K562 (cell line): ENCODE measurements around the gene RELCH. TPM values are rescaled to one million over a fixed set of nuclear protein-coding genes. Genes with fewer than 3 reads are reported as not detected.

Experiments
- AFF4 ChIP-seq: sonication (generic); formaldehyde crosslinking; IDR thresholded peaks from 2 replicates; pipeline ENCODE4 v1.8.0; 2023; ENCODE audit warnings: mild to moderate bottlenecking, missing genetic modification reagents
- ARID3A ChIP-seq: IDR thresholded peaks from 2 replicates; pipeline ENCODE4 v1.6.1; 2012; ENCODE audit warnings: low read depth, low read length, improper control_type of control experiment, borderline replicate concordance
- BRF1 ChIP-seq: IDR thresholded peaks from 3 replicates; pipeline ENCODE4 v1.6.1; 2011; ENCODE audit warnings: borderline replicate concordance, mild to moderate bottlenecking; ENCODE audit not compliant: insufficient read length; ENCODE audit errors: extremely low read depth
- E2F5 ChIP-seq: sonication (generic); formaldehyde crosslinking; IDR thresholded peaks from 2 replicates; pipeline ENCODE4 v1.8.0; 2022; ENCODE audit warnings: mild to moderate bottlenecking, missing genetic modification reagents
- ETS2 ChIP-seq: IDR thresholded peaks from 2 replicates; pipeline ENCODE4 v1.6.1; 2016; ENCODE audit warnings: borderline replicate concordance, missing genetic modification characterization, mild to moderate bottlenecking, moderate library complexity, missing compliant biosample characterization; ENCODE audit not compliant: poor library complexity, severe bottlenecking
- FOS ChIP-seq: IDR thresholded peaks from 3 replicates; pipeline ENCODE4 v1.6.1; 2011; ENCODE audit not compliant: insufficient read length; ENCODE audit errors: extremely low read depth
- HNRNPL ChIP-seq: fragments of 200-400 bp; formaldehyde crosslinking; IDR thresholded peaks from 2 replicates; pipeline ENCODE4 v1.6.1; 2017; ENCODE audit warnings: low read depth, mild to moderate bottlenecking, low read length
- MTA3 ChIP-seq: fragments of 450-650 bp; formaldehyde crosslinking; IDR thresholded peaks from 2 replicates; pipeline ENCODE4 v1.6.1; 2017; ENCODE audit warnings: mild to moderate bottlenecking, borderline replicate concordance
- SP2 ChIP-seq: IDR thresholded peaks from 2 replicates; pipeline ENCODE4 v1.6.1; 2011; ENCODE audit warnings: mild to moderate bottlenecking, low read depth, low read length, moderate library complexity; ENCODE audit not compliant: poor library complexity, severe bottlenecking; ENCODE audit errors: extremely low read depth
- TBL1XR1 ChIP-seq, 2 experiments: IDR thresholded peaks; 2 replicates each; pipeline ENCODE4 v1.6.1; 2012; ENCODE audit warnings: improper control_type of control experiment in 2 of 2, low read length in 2 of 2, mild to moderate bottlenecking in 1 of 2
- U2AF2 ChIP-seq: fragments of 200-400 bp; formaldehyde crosslinking; optimal IDR thresholded peaks from 2 replicates; pipeline ENCODE3; 2017; ENCODE audit warnings: low read depth, mild to moderate bottlenecking, low read length
- ZNF75A ChIP-seq: fragments of 450-650 bp; formaldehyde crosslinking; IDR thresholded peaks from 2 replicates; pipeline ENCODE4 v1.4.0; 2020; ENCODE audit warnings: mild to moderate bottlenecking
- polyA plus RNA-seq, 8 experiments: library from polyadenylated mRNA; depleted of rRNA in 4 of 8; stranded (reverse) in 5 of 8; unstranded in 3 of 8; fragments of >200 nt; fragmentation: Nextera tagmentation in 2 of 8; fragmentation: Illumina TruSeq in 1 of 8; extraction: Ambion mirVana in 2 of 8; extraction: Trizol in 1 of 8; gene quantifications; 2 replicates each; pipeline versions ENCODE4 v1.2.1 to v1.2.3, GENCODE V29; 2011 to 2014; ENCODE audit warnings: inconsistent platforms in 1 of 8, missing spikeins in 1 of 8
- total RNA-seq, 7 experiments: library from RNA; depleted of rRNA in 6 of 7; stranded (reverse); fragments of >200 nt in 6 of 7; fragmentation: Illumina TruSeq in 2 of 7; extraction: Trizol in 2 of 7; gene quantifications; 2 replicates each; pipeline versions ENCODE4 v1.2.1 to v1.2.3, GENCODE V29; 2011 to 2021; ENCODE audit warnings: low replicate concordance in 1 of 7
- TF ChIP-seq, protein P1 (sequence below): fragments of 450-650 bp; IDR thresholded peaks from 2 replicates; pipeline ENCODE4 v1.6.1; 2016; ENCODE audit warnings: borderline replicate concordance
- TF ChIP-seq, protein P2 (sequence below): sonication (generic); formaldehyde crosslinking; IDR thresholded peaks from 2 replicates; pipeline ENCODE4 v1.9.0; 2022; ENCODE audit warnings: mild to moderate bottlenecking, missing genetic modification reagents
- TF ChIP-seq, protein P3 (sequence below): sonication (generic); formaldehyde crosslinking; IDR thresholded peaks from 2 replicates; pipeline ENCODE4 v1.8.1; 2023; ENCODE audit warnings: mild to moderate bottlenecking, missing genetic modification reagents

Gene RELCH
- total and polyA plus RNA-seq, 9 of the 15 experiments (the other 6 are each of a cell fraction or from before 2014, with no cell fraction given) = 1.4 to 13.6 (median 7.6) TPM

GRCh38 chr18:62186774-62187542 is at the start of gene RELCH, which contains the start of gene PIGN (continued):
- TF ChIP-seq, protein P1, sequence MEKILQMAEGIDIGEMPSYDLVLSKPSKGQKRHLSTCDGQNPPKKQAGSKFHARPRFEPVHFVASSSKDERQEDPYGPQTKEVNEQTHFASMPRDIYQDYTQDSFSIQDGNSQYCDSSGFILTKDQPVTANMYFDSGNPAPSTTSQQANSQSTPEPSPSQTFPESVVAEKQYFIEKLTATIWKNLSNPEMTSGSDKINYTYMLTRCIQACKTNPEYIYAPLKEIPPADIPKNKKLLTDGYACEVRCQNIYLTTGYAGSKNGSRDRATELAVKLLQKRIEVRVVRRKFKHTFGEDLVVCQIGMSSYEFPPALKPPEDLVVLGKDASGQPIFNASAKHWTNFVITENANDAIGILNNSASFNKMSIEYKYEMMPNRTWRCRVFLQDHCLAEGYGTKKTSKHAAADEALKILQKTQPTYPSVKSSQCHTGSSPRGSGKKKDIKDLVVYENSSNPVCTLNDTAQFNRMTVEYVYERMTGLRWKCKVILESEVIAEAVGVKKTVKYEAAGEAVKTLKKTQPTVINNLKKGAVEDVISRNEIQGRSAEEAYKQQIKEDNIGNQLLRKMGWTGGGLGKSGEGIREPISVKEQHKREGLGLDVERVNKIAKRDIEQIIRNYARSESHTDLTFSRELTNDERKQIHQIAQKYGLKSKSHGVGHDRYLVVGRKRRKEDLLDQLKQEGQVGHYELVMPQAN = peak; percentile 79
- TF ChIP-seq U2AF2 (no peak), SP2 (peak; percentile 65), ARID3A (no peak), AFF4 (CRISPR knock-in tag) (no peak), BRF1 (no peak), FOS (peak; percentile 87), MTA3 (peak; percentile 42; the same call in 1 of the 2 replicates), ETS2 (tag) (no peak), ZNF75A (CRISPR knock-in tag) (no peak), HNRNPL (no peak), E2F5 (CRISPR knock-in tag) (no peak), TBL1XR1 (IDR thresholded peaks at IDR 0.05; ENCODE audit: low read length in 2 of 2) (no peak)
- TF ChIP-seq, protein P2, sequence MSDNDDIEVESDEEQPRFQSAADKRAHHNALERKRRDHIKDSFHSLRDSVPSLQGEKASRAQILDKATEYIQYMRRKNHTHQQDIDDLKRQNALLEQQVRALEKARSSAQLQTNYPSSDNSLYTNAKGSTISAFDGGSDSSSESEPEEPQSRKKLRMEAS (CRISPR knock-in tag) = peak; percentile 9; the same call in 1 of the 2 replicates
- TF ChIP-seq, protein P3, sequence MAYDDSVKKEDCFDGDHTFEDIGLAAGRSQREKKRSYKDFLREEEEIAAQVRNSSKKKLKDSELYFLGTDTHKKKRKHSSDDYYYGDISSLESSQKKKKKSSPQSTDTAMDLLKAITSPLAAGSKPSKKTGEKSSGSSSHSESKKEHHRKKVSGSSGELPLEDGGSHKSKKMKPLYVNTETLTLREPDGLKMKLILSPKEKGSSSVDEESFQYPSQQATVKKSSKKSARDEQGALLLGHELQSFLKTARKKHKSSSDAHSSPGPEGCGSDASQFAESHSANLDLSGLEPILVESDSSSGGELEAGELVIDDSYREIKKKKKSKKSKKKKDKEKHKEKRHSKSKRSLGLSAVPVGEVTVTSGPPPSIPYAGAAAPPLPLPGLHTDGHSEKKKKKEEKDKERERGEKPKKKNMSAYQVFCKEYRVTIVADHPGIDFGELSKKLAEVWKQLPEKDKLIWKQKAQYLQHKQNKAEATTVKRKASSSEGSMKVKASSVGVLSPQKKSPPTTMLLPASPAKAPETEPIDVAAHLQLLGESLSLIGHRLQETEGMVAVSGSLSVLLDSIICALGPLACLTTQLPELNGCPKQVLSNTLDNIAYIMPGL = no peak
